Measurements from ENCODE around the gene TCP10L. TPM values are rescaled to one million over a fixed set of nuclear protein-coding genes. Genes with fewer than 3 reads are reported as not detected.

Gene TCP10L
- total and polyA plus RNA-seq, 2 of the 4 experiments (the other 2 are of a cell fraction) = 0.09 TPM; not detected in 1

DNA sequence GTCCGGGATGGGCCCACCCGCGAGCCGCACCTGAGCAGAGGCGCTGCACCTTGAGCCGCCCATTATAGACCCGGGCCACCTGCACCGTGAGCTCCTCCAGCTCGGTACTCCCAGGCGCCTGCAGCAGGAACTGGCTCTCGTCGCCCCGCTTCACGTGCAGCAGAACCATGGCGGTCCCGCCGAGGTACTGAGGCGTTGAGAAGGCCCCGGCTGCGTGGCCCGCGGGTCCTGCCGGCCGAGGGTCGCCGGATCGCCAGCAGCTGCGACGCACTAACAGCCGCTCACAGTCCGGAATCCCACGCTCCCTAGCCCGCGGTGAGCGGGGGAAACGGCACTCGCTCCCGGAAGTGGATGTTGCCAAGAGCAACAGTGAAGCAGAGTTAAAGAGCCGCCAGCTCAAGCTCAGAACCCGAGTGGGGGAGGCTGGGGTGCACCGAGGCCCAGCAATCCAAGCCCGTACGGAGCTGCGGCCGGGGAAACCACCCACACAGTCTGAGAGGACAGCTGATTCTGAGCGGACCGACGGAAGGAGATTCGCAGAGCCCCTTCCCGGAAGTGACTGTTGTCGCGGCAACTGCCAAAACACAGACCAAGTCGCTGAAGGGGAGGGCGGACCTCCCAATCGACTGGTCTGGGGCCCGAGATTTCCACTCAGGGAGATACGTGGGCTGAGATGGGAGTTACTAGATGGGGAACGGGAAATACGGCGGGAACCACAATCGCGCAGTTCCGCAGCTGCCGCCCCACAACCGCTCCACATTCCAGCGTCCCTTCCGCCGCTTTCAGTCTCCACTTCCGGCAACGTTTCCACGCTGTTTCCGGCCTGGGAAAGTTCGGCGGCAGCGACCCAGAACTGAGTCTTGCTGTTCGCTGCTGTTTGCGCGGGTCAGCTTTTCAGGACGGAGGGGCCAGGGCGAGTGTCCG, 27.0 kb upstream of the TCP10L start, which contains the start of gene CFAP298:
Gene CFAP298, minus strand, starts transcription at position 303 of the 924 bp plus-strand sequence. Its CDS starts 134 bp downstream, at position 169.
- intact Hi-C loops (cut with micrococcal nuclease) = loop anchor here (2.0 kb wide), 1 partner anchor 114 kb away; no protein-coding TSS in a partner anchor
- BruUV-seq (replicated peaks) = no TSS peak
- no peaks in the 10 kb centered on the region for H3K9me1 ChIP-seq (ENCODE audit: insufficient read depth, low read length)
- peak within 1 kb of the TSS; percentile 90 for H2AK9ac ChIP-seq (replicated peaks; ENCODE audit: low read depth, low read length, poor library complexity)
- H4K20me1 ChIP-seq (ENCODE audit: insufficient read depth, low read length) = peaks cover 4% of the 10 kb centered on the region; the same call in 1 of the 2 replicates
- in situ Hi-C loops (cut with MboI; ENCODE audit: low sequenced_read_pairs) = no loop called here
- CTCF ChIA-PET = interaction anchor here (4.3 kb wide), 1 partner anchor 11 kb away, joined by 26 read pairs; no protein-coding TSS in a partner anchor
- H3K27me3 ChIP-seq (ENCODE audit: control insufficient read depth, insufficient read depth, low read length) = no peaks in the 10 kb centered on the region
- H3K27ac ChIP-seq (ENCODE audit: insufficient read depth, low read length) = peak within 1 kb of the TSS; percentile 91
- DNase-seq = peak; percentile 95
- H2BK5ac ChIP-seq (ENCODE audit: low read depth, low read length, poor library complexity, severe bottlenecking) = peak within 1 kb of the TSS; percentile 94
- H3K18ac ChIP-seq (ENCODE audit: low read depth, low read length) = peak within 1 kb of the TSS; percentile 88
- H4K5ac ChIP-seq (ENCODE audit: low read depth, low read length) = peak within 1 kb of the TSS; percentile 93
- peak within 1 kb of the TSS; percentile 96 for H3K14ac ChIP-seq (replicated peaks; ENCODE audit: low read depth, low read length)
- ATAC-seq (ENCODE audit: low read depth) = peak; percentile 97
- peak within 1 kb of the TSS; percentile 86 for H2BK20ac ChIP-seq (ENCODE audit: low read depth, low read length)
- H4K91ac ChIP-seq (ENCODE audit: insufficient read depth, low read depth, low read length) = peak within 1 kb of the TSS; percentile 97
- peaks cover 2% of the 10 kb centered on the region; the same call in 1 of the 2 replicates for H3K36me3 ChIP-seq (ENCODE audit: control insufficient read depth, insufficient read depth, low read length)
- peak within 1 kb of the TSS; percentile 85 for H3K9ac ChIP-seq (ENCODE audit: low read depth, low read length)
- dilution Hi-C loops (cut with HindIII; ENCODE audit: low sequenced_read_pairs, unreplicated experiment) = no loop called here
- peak within 1 kb of the TSS; percentile 80 for H3K4me3 ChIP-seq (ENCODE audit: insufficient read depth, low read depth, low read length)
- H2AFZ ChIP-seq (replicated peaks; ENCODE audit: low read length, poor library complexity) = peak within 1 kb of the TSS; percentile 100
- H2AK5ac ChIP-seq (ENCODE audit: low read depth, low read length) = peak within 1 kb of the TSS; percentile 7; the same call in 1 of the 2 replicates
- H3K4ac ChIP-seq (ENCODE audit: low read depth, low read length) = peak within 1 kb of the TSS; percentile 95
- POLR2A ChIA-PET (ENCODE audit: unreplicated experiment) = no interaction called here
- peaks cover 2% of the 10 kb centered on the region; the same call in 1 of the 2 replicates for H3K4me1 ChIP-seq (ENCODE audit: control insufficient read depth, insufficient read depth, low read length)
- H3K79me1 ChIP-seq (ENCODE audit: low read depth in 1 of 2, low read length in 2 of 2) = peaks cover 16 to 18% of the 10 kb centered on the region in 2 experiments
- H2BK15ac ChIP-seq (ENCODE audit: low read depth, low read length) = peak within 1 kb of the TSS; percentile 83; the same call in 2 of the 3 replicates
- peak within 1 kb of the TSS; percentile 90 for H3K23ac ChIP-seq (ENCODE audit: low read depth, low read length)
- peak within 1 kb of the TSS; percentile 92 for H2BK120ac ChIP-seq (ENCODE audit: low read depth, low read length)
- no peaks in the 10 kb centered on the region for H3K9me3 ChIP-seq (ENCODE audit: control insufficient read depth, insufficient read depth, low read length)
- peak within 1 kb of the TSS; percentile 61 to 96 for H4K8ac ChIP-seq (ENCODE audit: low read depth in 2 of 2, low read length in 2 of 2)
- peak within 1 kb of the TSS; percentile 96 for H3K56ac ChIP-seq (ENCODE audit: extremely low read depth, insufficient read depth, low read length)
- peak within 1 kb of the TSS; percentile 93 for H3K4me2 ChIP-seq (ENCODE audit: low read depth, low read length)
- 1% methylated on average over 38 of the region's 81 CpGs; no CpG with 5 or more reads in 1 of the 2 experiments for WGBS, 2 experiments (ENCODE audit: extremely low coverage in 2 of 2, insufficient read length in 1 of 2)
- TF ChIP-seq SMC3 (IDR thresholded peaks at IDR 0.05; ENCODE audit: low read depth, low read length) = no peak
- TF ChIP-seq RAD21 (IDR thresholded peaks at IDR 0.05; ENCODE audit: low read length) = no peak
- peak; percentile 73 for TF ChIP-seq POLR2A (IDR thresholded peaks at IDR 0.05; ENCODE audit: low read depth, low read length)
- TF ChIP-seq MAZ (IDR thresholded peaks at IDR 0.05; ENCODE audit: borderline replicate concordance, low read depth, low read length) = peak; percentile 46; the same call in 1 of the 2 replicates
- TF ChIP-seq, protein P1, sequence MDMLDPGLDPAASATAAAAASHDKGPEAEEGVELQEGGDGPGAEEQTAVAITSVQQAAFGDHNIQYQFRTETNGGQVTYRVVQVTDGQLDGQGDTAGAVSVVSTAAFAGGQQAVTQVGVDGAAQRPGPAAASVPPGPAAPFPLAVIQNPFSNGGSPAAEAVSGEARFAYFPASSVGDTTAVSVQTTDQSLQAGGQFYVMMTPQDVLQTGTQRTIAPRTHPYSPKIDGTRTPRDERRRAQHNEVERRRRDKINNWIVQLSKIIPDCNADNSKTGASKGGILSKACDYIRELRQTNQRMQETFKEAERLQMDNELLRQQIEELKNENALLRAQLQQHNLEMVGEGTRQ (IDR thresholded peaks at IDR 0.05; ENCODE audit: low read depth, low read length) = no peak
- TF ChIP-seq BHLHE40 (IDR thresholded peaks at IDR 0.05; ENCODE audit: low read depth, low read length) = no peak
- no peak for TF ChIP-seq RFX5 (IDR thresholded peaks at IDR 0.05; ENCODE audit: low read depth, low read length)
- TF ChIP-seq MXI1 (IDR thresholded peaks at IDR 0.05; ENCODE audit: borderline replicate concordance, low read depth, low read length) = peak; percentile 79
- TF ChIP-seq, protein P2, sequence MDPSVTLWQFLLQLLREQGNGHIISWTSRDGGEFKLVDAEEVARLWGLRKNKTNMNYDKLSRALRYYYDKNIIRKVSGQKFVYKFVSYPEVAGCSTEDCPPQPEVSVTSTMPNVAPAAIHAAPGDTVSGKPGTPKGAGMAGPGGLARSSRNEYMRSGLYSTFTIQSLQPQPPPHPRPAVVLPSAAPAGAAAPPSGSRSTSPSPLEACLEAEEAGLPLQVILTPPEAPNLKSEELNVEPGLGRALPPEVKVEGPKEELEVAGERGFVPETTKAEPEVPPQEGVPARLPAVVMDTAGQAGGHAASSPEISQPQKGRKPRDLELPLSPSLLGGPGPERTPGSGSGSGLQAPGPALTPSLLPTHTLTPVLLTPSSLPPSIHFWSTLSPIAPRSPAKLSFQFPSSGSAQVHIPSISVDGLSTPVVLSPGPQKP (IDR thresholded peaks at IDR 0.05; ENCODE audit: borderline replicate concordance, low read depth, low read length) = 0 out of 2 replicates have a peak, but pooled peaks have one; percentile 47
- TF ChIP-seq FOS (IDR thresholded peaks at IDR 0.05; ENCODE audit: low read depth, low read length) = no peak
- TF ChIP-seq CEBPB (IDR thresholded peaks at IDR 0.05; ENCODE audit: low read depth, low read length) = no peak
- TF ChIP-seq CHD1 (IDR thresholded peaks at IDR 0.05; ENCODE audit: low read depth, low read length) = no peak
- TF ChIP-seq NFE2L2 (IDR thresholded peaks at IDR 0.05; ENCODE audit: low read depth, low read length) = no peak
- TF ChIP-seq MAFK (IDR thresholded peaks at IDR 0.05; ENCODE audit: low read depth, low read length) = no peak

Measured in IMR-90 (cell line).